T-helper 2 cell (primary cell): ENCODE measurements around the gene FHDC1.
"Not testable (repeated sequence)": the region's sequence is repeated elsewhere in the genome, so short reads cannot be mapped to it uniquely, and the experiment has no call there.

Source experiments
- DNase-seq, 5 experiments: peaks; one replicate each; pipeline versions ENCODE4 v3.0.0 to v3.0.0-alpha.2; 2012 to 2022
- total RNA-seq, 2 donors: gene quantifications; one replicate each; lab custom pipeline; 2026; lab: John Stamatoyannopoulos, UW

FHDC1 gene, protein sequence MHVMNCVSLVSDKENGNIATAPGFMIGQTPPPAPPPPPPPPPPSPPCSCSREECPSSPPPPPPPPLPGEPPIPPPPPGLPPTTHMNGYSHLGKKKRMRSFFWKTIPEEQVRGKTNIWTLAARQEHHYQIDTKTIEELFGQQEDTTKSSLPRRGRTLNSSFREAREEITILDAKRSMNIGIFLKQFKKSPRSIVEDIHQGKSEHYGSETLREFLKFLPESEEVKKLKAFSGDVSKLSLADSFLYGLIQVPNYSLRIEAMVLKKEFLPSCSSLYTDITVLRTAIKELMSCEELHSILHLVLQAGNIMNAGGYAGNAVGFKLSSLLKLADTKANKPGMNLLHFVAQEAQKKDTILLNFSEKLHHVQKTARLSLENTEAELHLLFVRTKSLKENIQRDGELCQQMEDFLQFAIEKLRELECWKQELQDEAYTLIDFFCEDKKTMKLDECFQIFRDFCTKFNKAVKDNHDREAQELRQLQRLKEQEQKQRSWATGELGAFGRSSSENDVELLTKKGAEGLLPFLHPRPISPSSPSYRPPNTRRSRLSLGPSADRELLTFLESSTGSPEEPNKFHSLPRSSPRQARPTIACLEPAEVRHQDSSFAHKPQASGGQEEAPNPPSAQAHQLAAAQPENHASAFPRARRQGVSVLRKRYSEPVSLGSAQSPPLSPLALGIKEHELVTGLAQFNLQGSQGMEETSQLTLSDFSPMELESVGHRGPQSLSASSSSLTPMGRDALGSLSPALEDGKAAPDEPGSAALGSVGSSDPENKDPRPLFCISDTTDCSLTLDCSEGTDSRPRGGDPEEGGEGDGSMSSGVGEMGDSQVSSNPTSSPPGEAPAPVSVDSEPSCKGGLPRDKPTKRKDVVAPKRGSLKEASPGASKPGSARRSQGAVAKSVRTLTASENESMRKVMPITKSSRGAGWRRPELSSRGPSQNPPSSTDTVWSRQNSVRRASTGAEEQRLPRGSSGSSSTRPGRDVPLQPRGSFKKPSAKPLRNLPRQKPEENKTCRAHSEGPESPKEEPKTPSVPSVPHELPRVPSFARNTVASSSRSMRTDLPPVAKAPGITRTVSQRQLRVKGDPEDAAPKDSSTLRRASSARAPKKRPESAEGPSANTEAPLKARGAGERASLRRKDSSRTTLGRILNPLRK
- 0 to 0.27 reads per million in 2 donors for total RNA-seq

DNA sequence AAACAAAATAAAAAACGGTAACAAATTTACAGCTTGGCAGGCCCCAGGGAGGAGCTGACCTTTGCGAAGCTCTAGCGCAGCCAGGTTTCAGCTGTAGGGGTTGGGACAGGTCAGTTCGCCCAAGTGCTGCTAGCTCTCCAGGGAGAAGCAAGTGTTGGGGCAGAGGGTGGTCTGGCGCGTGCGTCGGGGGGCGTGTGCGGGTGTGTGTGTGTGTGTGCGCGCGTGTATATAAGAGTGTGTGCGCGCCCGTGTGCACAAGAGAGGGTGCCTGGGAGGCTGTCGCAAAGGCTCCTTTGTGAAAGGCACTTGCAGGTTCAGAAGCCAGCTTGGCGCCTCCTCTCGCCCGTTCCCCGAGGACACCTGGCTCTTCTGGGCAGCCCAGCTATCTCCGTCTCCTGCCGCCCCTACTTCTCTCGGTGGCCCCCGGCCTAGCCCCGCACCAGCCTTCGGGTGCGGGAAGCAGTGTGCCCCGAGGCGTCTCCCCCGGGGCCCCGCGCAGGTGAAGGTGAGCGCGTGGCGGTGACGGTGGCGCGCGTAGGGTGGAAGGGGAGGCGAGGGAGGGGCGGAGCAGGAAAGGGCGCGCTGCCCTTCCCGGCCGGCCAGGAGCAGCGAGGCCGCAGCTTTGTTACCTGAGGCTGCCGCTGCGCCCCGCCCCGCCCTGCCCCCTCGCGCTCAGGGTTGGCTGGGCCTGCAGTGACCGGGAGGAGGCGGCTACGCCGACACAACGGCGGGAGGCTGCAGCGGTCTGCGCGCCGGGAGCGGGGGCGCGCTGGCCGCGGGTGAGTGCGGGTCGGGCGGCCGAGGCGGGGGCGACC, at the start of gene FHDC1:
TSS of gene FHDC1 (plus strand) at position 693 of the 815 bp plus-strand sequence. CDS start 6,735 bp downstream, outside the sequence.
- DNase-seq: peak in 1 of 5 experiments; percentile 42

DNA sequence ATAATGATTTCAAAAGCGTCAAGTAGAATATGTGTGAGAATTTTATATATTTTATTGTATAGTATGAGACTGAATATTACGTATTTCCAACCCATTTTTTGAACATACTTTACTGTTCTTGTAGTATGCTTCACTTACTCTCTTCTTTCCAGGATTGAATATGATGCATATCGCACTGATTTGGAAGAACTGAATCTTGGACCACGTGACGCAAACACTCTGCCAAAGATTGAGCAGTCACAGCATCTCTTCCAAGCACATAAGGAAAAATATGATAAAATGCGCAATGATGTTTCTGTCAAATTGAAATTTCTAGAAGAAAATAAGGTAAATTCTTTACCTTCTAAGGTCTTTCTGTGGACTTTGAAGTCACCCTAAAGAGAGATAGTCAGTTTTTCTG, 48.1 kb upstream of the FHDC1 start:
- no peak for DNase-seq

DNA sequence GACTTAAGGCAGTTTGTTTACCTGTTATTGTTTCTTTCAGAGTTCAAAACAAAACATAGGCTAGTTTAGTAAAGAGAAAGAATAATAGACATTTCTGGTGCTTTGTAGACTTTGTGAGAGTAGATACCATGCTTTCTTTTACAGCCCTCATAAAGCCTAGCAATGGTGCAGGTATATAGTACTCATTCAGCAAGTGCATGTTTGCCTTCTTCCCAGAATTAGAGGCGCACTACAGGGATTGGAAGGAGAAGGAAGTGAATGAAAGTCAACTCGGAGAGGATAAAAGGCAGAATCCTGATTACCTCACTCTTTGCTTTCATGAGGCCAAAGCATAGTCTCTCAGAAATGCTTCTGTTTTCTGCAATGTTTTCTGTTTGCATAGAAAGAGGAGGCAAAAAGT, 43.1 kb upstream of the FHDC1 start:
- DNase-seq: no peak

DNA sequence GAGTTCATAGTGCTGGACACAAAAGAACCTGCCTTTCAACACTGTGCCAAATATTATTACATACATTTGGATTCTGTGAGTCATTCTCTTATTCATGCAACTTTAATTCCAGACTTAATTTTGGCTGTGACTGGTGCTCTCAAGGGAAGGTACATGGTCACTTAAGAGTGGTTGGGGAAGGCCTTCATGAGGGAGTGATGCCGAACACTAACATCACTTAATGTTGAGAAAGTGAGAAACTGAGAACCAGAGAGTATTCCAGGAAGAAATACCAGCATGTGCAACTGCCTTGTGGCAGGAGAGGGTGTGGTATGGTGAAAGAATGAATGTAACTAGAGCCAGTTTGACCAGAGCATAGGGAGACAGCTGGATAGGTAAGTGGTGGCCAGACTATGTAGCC, 41.5 kb upstream of the FHDC1 start:
- DNase-seq: no peak

DNA sequence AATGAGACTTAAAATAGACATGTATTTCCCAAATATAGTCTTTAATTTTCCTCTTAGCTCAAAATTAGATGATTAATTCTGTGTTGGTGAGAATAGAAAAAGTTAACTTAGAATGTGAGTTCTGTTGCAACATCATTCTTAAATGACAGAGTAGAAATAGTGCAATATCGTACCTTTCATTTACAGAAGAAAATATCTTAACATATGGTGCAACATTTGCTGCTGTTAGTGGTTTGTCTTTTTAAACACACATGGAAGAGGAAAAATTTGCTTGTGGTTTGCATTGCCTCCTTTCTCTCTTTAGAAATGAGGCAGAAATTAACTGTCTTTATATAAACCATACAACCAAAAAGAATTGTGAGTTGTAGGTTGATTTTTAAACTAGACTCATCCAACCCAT, 39.3 kb upstream of the FHDC1 start:
- DNase-seq: no peak

DNA sequence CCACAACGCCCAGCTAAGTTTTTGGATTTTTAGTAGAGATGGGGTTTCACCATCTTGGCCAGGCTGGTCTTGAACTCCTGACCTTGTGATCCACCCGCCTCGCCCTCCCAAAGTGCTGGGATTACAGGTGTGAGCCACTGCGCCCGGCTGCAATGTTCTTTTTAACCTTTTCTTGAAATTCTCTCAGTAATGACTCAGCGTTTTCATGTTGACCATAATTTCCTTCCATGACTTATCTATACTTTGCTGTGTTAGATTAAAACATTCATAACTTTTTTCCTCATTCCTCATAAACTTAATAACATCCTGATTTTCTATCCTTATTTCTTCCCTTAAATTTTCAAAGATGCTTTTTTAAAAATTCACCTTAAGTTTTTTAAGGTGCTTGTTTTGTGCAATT, 38.0 kb upstream of the FHDC1 start:
- not testable (repeated sequence) for DNase-seq

DNA sequence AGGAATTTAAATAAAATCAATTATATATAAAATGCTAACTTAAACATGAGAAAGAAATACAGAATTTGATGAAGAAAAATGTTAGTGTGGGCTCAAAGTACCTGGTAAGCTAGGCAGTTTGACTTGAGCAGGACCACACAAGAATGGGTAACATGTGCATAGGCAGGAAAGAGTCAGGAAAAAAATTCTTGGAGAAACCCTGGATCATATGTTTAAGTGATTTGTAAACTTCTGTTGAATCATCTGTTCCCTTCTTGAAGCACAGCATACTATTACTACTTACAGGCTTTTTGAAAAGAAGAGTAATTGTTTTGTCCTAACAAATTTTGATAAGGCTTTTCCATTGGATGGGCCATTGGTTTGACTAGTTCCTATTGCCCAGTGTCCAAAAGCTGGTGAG, 37.5 kb upstream of the FHDC1 start:
- no peak for DNase-seq

DNA sequence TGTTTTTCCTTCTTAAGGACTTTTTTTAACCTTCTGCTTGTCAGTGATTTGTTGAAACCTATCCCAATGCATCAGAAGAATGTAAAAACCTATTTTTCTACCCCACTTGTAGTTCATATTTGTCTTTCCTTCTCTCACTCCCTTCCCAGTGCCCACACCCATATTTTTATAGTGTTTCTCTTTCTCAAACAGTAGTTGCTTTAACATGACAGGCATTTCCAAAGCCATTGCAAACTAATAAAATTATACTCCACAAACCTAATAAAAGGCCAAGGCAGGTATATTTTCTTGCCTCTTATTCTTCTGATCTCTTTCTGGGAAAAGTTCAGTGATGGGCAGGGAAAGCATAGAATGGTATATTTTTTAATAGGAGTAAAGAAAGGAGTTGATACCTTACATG, 35.7 kb upstream of the FHDC1 start:
- DNase-seq: no peak

DNA sequence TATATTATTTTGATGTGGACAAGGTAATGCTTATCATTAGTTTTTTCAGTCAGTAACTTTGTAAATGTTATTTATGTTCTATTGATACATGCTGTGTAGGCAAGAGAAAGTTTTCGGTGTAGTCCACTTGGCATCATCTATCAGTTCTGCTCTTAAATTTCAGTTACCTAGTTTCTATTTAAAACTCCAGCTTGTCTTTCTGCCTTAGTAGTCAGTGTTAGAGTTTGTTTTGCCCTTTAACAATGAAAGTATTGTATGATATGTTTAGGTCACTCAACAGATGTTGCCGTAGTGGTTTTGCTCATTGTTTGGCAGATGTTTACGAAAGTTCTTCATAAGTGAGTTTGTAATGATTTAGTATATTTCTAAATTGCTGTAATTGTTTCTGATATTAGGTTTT, 34.9 kb upstream of the FHDC1 start:
- no peak for DNase-seq

DNA sequence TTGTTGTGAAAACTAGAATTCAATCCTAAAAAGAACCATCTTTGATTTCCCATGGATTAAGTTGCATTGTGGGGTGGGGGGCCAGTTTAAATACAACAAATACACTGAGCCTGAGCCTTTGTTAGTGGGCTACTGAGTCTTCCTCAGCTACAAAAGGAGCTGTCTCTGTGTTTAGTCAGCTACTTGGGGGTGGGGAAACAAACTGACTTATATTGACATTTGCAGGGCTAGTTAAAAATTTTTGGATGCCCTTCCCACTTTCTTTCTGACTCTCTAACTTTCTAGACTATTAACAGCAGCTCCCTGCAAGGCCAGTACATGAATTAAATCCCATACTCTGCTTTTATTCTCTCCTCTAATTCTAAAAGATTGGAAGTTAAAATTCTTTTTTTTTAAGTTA, 32.5 kb upstream of the FHDC1 start:
- DNase-seq: no peak

DNA sequence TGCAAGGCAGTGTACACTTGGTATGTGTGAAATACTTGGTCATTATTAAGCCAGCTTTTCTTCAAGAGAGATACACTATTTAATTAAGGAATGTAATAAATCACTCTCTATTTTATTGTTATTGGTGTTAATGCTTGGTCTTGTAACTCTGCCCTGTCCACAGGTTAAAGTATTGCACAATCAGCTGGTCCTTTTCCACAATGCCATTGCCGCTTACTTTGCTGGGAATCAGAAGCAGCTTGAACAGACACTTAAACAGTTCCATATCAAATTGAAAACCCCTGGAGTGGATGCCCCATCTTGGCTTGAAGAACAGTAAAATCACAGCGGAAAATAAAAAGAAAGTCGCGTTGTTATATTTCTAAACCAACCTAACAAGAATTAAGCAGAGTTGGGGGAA, 26.2 kb upstream of the FHDC1 start:
- DNase-seq: no peak

DNA sequence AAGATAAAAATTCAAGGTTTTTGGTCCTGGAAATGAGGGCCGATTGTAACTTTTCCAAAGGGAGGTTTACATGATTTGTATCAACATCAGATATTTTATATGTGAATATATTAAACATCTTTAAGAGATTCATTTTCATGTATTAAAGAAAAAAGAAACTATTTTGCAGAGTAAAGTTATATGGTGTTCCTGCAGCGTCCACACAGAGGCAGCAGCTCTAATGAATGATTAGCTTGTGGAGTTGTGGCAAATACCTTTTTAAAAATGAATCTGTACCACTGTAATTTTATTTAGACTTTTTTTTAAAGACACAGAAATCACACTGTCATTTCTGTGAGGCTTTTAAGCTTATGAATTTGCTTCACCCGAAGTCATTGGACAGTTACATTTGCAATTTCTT, 25.6 kb upstream of the FHDC1 start:
- DNase-seq: no peak

DNA sequence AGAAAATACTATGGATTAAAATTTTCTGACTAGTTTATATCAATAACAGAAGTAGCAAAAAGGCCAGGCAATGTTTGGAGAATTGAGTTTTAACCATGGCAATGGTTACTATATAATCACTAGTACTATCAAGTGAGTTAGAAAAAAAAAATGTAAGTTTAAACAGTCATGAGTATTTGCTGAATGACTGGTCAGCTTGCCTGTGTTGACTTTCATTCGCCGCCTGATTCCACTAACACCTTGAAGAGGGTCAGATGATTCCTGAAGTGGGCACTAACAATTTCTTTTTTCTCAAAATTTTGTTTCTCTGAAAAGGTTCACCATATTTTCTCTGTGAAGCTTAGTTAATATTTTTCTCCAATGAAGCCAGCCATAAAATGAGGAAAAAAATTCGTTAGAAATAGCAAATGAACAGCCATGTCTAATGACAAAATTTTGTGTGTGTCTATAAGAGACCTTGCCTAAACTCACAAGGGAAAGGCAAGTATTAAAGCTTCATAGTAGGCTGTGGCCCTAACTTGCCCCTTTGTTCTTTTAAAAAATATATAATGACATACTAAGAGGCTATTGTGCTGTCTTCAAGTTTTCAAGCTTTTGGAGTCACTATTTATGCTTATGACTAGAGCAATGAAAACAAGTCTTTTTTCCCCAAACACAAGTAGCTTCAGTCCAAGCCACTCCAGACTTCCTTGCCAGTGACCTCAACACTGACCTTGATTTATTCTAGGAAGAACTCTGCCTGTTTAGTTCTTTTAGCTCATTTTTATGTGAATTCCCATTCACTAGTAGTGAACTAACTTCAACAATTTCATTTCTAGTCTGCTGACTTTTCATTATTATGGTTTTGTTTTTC, 18.4 kb upstream of the FHDC1 start:
- no peak for DNase-seq

DNA sequence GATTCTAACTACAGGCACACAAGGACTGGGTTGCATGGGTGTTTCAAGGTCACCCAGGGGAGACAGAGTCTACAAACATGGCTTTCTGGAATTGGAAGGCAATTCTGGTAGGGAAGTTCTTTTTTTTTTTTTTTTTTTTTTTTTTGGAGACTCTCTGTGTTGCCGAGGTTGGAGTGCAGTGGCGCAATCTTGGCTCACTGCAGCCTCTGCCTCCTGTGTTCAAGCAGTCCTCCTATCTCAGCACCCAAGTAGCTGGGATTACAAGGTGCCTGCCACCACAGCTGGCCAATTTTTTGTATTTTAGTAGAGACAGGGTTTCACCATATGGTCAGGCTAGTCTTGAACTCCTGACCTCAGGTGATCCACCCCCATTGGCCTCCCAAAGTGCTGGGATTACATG, 16.3 kb upstream of the FHDC1 start:
- no peak for DNase-seq

DNA sequence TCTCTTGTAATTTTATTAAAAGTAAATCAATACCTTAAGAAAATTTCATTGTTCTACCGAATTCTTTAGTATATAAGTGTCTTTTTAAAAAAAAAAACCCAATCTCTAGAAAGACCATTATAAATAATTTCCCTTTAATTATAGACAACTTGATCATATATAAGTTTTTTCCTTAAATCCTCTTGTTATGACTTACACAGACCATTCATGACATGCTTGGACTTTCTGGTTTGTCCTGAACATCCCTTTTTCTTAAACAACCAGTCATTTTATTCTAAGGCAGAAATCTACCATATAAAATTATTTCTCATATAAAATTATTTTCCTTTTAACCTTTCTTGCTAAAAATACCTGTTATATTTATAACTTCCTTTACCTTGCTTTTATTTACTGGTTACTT, 15.4 kb upstream of the FHDC1 start:
- DNase-seq: no peak

DNA sequence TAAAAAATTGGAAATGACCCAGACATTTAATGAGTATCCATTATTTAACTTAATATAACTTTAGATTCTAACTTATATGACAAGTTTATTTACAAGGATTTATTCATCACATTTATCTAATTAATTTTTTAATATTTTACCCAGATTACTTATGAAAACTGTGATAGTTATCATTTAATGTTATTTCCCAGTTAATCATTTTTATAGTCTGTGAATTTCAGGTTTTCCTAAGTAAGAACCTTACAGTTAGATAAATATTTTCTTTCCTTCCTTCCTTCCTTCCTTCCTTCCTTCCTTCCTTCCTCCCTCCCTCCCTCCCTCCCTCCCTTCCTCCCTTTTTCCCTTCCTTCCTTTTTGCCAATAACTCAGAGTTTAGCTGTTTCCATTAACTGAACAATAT, 14.8 kb upstream of the FHDC1 start:
- DNase-seq: no peak

DNA sequence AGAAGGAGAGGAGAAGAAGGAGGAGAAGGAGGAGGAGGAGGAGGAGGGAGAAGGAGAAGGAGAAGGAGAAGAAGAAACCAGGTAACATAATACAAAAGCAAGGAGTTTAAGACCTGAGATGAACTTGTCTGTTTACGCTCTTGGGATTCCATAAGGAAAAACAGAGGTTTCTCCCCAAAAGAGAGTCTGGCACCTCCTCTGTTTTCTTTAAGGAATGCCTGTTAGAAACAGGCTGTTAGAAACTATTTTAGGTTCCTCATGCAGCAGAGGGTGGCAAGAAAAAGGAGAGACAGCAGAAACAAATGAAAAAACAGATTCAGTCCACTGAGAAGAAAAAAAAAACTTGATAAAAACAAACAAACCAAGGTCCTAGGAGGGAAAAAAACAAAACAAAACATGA, 10.3 kb upstream of the FHDC1 start:
- DNase-seq: no peak

DNA sequence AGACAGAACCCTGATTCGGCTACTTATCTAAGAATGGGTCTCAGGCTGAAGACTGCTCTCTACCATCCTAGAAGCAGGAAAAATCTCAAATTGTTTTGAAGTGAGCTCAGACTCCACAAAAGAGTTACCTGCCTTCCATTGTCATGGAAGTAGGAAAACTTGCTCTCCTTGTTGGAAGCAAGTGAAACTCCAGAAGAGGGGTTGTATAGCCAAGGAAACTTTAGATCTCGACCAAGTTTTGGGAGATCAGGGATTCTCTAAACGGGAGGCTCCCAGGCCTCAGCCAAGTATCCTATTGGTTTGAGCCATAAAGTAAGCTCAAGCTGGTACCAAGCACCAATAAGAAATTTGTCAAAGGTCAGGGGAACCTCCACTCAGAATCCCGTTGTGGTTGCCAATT, 9.2 kb upstream of the FHDC1 start:
- no peak for DNase-seq

DNA sequence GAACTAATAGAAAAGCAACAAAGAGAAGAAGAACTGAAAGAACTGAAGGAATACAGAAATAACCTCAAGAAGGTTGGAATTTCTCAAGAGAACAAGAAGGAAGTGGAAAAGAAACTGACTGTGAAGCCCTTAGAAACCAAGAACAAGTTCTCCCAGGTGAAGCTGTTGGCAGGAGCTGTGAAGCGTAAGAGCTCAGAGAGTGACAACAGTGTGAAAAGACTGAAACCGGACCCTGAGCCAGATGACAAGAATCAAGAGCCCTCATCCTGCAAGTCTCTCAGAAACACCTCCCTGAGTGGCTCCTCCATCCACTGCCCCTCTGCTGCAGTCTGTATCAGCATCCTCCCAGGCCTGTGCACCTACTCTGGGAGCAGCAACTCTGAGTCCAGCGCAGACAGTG, 8.4 kb upstream of the FHDC1 start:
- DNase-seq: no peak

DNA sequence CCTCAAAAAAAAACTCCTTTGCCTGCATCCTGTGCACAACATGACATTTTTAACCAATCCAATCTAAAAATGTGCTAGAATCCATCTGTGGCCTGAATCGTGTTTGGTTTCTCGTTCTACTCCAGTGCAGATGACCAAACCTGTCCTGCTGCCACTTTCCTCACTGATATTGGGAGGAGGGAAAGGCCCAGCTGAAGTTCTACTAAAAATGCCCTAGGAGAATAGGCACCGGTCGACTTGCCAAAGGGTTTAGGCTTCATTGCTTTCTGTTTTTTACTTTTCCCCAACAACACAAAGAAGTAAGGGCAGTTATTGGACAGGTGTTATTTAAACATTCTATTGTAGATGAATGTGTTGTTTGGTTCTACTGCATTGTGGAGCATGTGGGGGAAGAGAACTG, 7.8 kb upstream of the FHDC1 start:
- DNase-seq: no peak

DNA sequence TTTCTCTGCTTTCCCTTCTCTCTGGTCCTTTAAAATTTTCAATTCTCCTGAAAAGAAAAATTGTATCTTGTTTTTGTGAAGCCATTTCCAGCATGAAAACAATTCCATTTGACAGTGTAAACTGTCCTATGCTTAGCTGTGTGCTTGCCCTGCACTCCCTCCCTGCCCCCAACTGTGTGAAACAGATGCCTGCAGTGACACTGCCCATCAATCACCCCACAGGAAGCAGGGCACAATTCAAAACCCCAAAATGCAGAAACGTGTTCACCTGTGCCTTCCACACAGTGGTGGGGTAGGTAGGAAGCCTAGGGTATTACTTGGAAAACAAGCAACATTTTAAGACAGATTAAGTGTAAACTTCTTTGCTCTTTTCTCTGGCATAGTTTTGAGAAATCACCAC, 6.2 kb upstream of the FHDC1 start:
- DNase-seq: no peak

DNA sequence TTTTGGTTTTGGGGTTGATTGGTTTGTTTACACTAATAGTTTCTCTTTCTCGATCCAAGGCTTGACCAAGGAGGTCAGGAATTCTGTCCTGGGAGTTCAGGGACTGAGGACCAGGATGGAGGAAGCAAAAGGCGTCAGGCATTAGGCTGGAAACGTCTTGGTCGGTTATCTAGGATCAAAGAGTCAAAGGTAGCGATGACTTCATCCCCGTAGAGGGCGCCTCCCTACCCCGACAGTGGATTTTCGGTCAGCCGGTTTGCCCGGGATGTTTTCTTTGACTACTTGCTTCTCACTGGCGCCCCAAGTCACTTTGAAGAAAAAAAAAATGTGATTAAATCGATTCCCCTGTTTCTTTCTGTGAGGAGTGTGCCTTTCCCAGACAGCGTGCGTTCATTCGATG, 980 bp upstream of the FHDC1 start:
- peak in 1 of 5 experiments; percentile 18 for DNase-seq
